H1 (cell line): Measurements from ENCODE around the gene ATG2B. TPM values are rescaled to one million over a fixed set of nuclear protein-coding genes. Genes with fewer than 3 reads are reported as not detected.

Experiments used
- CTCF ChIA-PET: fragments of 300-600 bp; sonication (Branson Sonifier 250); formaldehyde crosslinking; loops from one replicate; lab custom pipeline; 2021; ENCODE audit not compliant: partially characterized antibody; lab: Charles Lee
- POLR2A ChIA-PET: fragments of 300-600 bp; sonication (Branson Sonifier 250); formaldehyde crosslinking; loops from one replicate; lab custom pipeline; 2021; ENCODE audit warnings: inconsistent platforms; ENCODE audit not compliant: partially characterized antibody; lab: Charles Lee
- DNase-seq, 2 experiments: peaks; one replicate each; pipeline versions ENCODE4 v3.0.0 to v3.0.0-alpha.2; 2010 to 2022; ENCODE audit warnings: low spot score in 2 of 2, low read depth in 1 of 2, mixed read lengths in 1 of 2
- FAIRE-seq: peaks from 2 replicates; lab custom pipeline; 2011; peaks lifted over from hg19 to GRCh38; lab: Jason Lieb, UNC
- H2AFZ ChIP-seq: 2 replicates; pipeline ENCODE4 v1.8.1; 2012; ENCODE audit warnings: low read length, inconsistent platforms
- H2AK5ac ChIP-seq: 2 replicates; pipeline ENCODE4 v1.6.1; 2013; ENCODE audit warnings: low read depth, low read length
- H2BK120ac ChIP-seq: replicated peaks from 2 replicates; pipeline ENCODE3; 2013; ENCODE audit warnings: low read depth, low read length, inconsistent platforms
- H2BK12ac ChIP-seq: 2 replicates; pipeline ENCODE4 v1.6.1; 2013; ENCODE audit warnings: low read depth, low read length
- H2BK15ac ChIP-seq: 2 replicates; pipeline ENCODE4 v1.6.1; 2013; ENCODE audit warnings: low read length
- H2BK20ac ChIP-seq: 2 replicates; pipeline ENCODE4 v1.6.1; 2013; ENCODE audit warnings: low read length
- H2BK5ac ChIP-seq: 2 replicates; pipeline ENCODE4 v1.6.1; 2013; ENCODE audit warnings: low read depth, low read length
- H3K14ac ChIP-seq: 2 replicates; pipeline ENCODE4 v1.6.1; 2013; ENCODE audit warnings: inconsistent platforms; ENCODE audit not compliant: insufficient read length
- H3K18ac ChIP-seq: 2 replicates; pipeline ENCODE4 v1.6.1; 2013; ENCODE audit warnings: low read length; ENCODE audit errors: extremely low read depth
- H3K23ac ChIP-seq: 2 replicates; pipeline ENCODE4 v1.6.1; 2013; ENCODE audit warnings: inconsistent platforms; ENCODE audit not compliant: insufficient read length
- H3K23me2 ChIP-seq: 2 replicates; pipeline ENCODE4 v1.6.1; 2013; ENCODE audit warnings: low read depth, low read length
- H3K27ac ChIP-seq: 2 replicates; pipeline ENCODE4 v1.6.1; 2011; ENCODE audit warnings: low read depth, low read length, inconsistent platforms
- H3K27me3 ChIP-seq, 4 experiments: replicated peaks in 1 of 4; 1 replicate in 1 of 4; 2 replicates in 3 of 4; pipeline versions ENCODE4 v1.6.1 to v1.8.1; 2011 to 2013; ENCODE audit warnings: low read length in 3 of 4, mild to moderate bottlenecking in 3 of 4, inconsistent platforms in 2 of 4, mixed read lengths in 2 of 4, moderate library complexity in 1 of 4; ENCODE audit not compliant: control insufficient read depth in 3 of 4, insufficient read depth in 3 of 4; ENCODE audit errors: extremely low read depth in 1 of 4
- H3K36me3 ChIP-seq, 4 experiments: 2 replicates each; pipeline versions ENCODE4 v1.6.1 to v1.8.1; 2011 to 2013; ENCODE audit warnings: mild to moderate bottlenecking in 4 of 4, low read length in 3 of 4, moderate library complexity in 2 of 4, control low read depth in 1 of 4, inconsistent platforms in 1 of 4; ENCODE audit not compliant: insufficient read depth in 4 of 4, control insufficient read depth in 2 of 4
- H3K4ac ChIP-seq: replicated peaks from 2 replicates; pipeline ENCODE3; 2013; ENCODE audit warnings: low read length, low read depth, mixed read lengths, inconsistent platforms; ENCODE audit not compliant: insufficient read length
- H3K4me1 ChIP-seq, 4 experiments: replicated peaks in 1 of 4; 1 replicate in 1 of 4; 2 replicates in 3 of 4; pipeline versions ENCODE4 v1.6.1 to v1.8.1; 2011 to 2013; ENCODE audit warnings: low read length in 3 of 4, inconsistent platforms in 2 of 4, mixed read lengths in 1 of 4; ENCODE audit not compliant: insufficient read depth in 4 of 4, control insufficient read depth in 3 of 4
- H3K4me2 ChIP-seq, 2 experiments: 2 replicates each; pipeline versions ENCODE4 v1.6.1 to v1.8.1; 2011 to 2013; ENCODE audit warnings: low read depth in 2 of 2, low read length in 2 of 2, control low read depth in 1 of 2, inconsistent platforms in 1 of 2, mild to moderate bottlenecking in 1 of 2; ENCODE audit not compliant: insufficient read depth in 1 of 2
- H3K4me3 ChIP-seq, 4 experiments: fragments of 200-600, 300-600 bp in 1 of 4; sonication (generic), shearing (Covaris generic), sonication (Bioruptor Twin) in 1 of 4; 2 replicates each; pipeline versions ENCODE4 v1.5.1 to v1.8.1; 2011 to 2016; ENCODE audit warnings: low read length in 4 of 4, low read depth in 3 of 4, control low read depth in 2 of 4, inconsistent platforms in 2 of 4, mild to moderate bottlenecking in 2 of 4, mixed read lengths in 1 of 4, moderate library complexity in 1 of 4; ENCODE audit not compliant: insufficient read depth in 2 of 4; ENCODE audit errors: extremely low read depth in 1 of 4
- H3K56ac ChIP-seq: replicated peaks from 2 replicates; pipeline ENCODE3; 2013; ENCODE audit warnings: low read depth, mild to moderate bottlenecking, mixed read lengths, low read length, inconsistent platforms; ENCODE audit not compliant: insufficient read length
- H3K79me1 ChIP-seq: 2 replicates; pipeline ENCODE4 v1.6.1; 2013; ENCODE audit warnings: low read depth, low read length, control low read depth
- H3K79me2 ChIP-seq, 2 experiments: 2 replicates each; pipeline versions ENCODE4 v1.6.1 to v1.8.1; 2012 to 2013; ENCODE audit warnings: low read length in 2 of 2, mild to moderate bottlenecking in 2 of 2, inconsistent platforms in 1 of 2; ENCODE audit not compliant: insufficient read depth in 2 of 2, control insufficient read depth in 1 of 2
- H3K9ac ChIP-seq, 4 experiments: replicated peaks in 1 of 4; 1 replicate in 1 of 4; 2 replicates in 3 of 4; pipeline versions ENCODE4 v1.6.1 to v1.8.1; 2011 to 2013; ENCODE audit warnings: low read depth in 3 of 4, low read length in 3 of 4, control low read depth in 2 of 4, mild to moderate bottlenecking in 2 of 4, moderate library complexity in 2 of 4, inconsistent platforms in 1 of 4; ENCODE audit errors: extremely low read depth in 1 of 4
- H3K9me3 ChIP-seq, 2 experiments: 2 replicates each; pipeline versions ENCODE4 v1.6.1 to v1.8.1; 2012 to 2013; ENCODE audit warnings: mild to moderate bottlenecking in 2 of 2, moderate library complexity in 2 of 2, control low read depth in 1 of 2, inconsistent platforms in 1 of 2, low read depth in 1 of 2, low read length in 1 of 2, mixed read lengths in 1 of 2; ENCODE audit not compliant: insufficient read depth in 2 of 2
- H4K20me1 ChIP-seq, 2 experiments: replicated peaks in 1 of 2; 2 replicates each; pipeline versions ENCODE3 to v1.8.1; 2011 to 2013; ENCODE audit warnings: inconsistent platforms in 2 of 2, low read length in 2 of 2, mild to moderate bottlenecking in 1 of 2; ENCODE audit not compliant: insufficient read depth in 2 of 2, control insufficient read depth in 1 of 2
- H4K5ac ChIP-seq: 2 replicates; pipeline ENCODE4 v1.6.1; 2013; ENCODE audit warnings: low read length, low read depth, mixed read lengths, inconsistent platforms; ENCODE audit not compliant: insufficient read length
- H4K8ac ChIP-seq: 2 replicates; pipeline ENCODE4 v1.8.0; 2013; ENCODE audit warnings: mild to moderate bottlenecking, moderate library complexity, low read length, inconsistent platforms; ENCODE audit not compliant: insufficient read depth; ENCODE audit errors: extremely low read depth
- H4K91ac ChIP-seq: replicated peaks from 2 replicates; pipeline ENCODE3; 2013; ENCODE audit warnings: low read length, mixed read lengths, inconsistent platforms; ENCODE audit not compliant: insufficient read length
- CBX8 ChIP-seq: fragments of 300-800, 300-1000 bp; sonication (generic); IDR thresholded peaks from 2 replicates; pipeline ENCODE4 v1.7.1; 2016; ENCODE audit warnings: low read depth, low read length, borderline replicate concordance
- POLR2AphosphoS5 ChIP-seq: IDR thresholded peaks from 2 replicates; pipeline ENCODE4 v1.6.1; 2011; ENCODE audit warnings: low read depth, low read length
- SIN3A ChIP-seq, 2 experiments: IDR thresholded peaks in 1 of 2; conservative IDR thresholded peaks in 1 of 2; 2 replicates each; pipeline ENCODE4 v1.6.1; 2011 to 2012; ENCODE audit warnings: low read length in 2 of 2, improper control_type of control experiment in 1 of 2, low read depth in 1 of 2, mild to moderate bottlenecking in 1 of 2
- TAF7 ChIP-seq: optimal IDR thresholded peaks from 2 replicates; pipeline ENCODE3; 2011; ENCODE audit warnings: low read depth, mild to moderate bottlenecking, inconsistent platforms, low read length, moderate library complexity, borderline replicate concordance
- WGBS, 2 experiments: shearing (Covaris generic) in 1 of 2; methylation state at CpG; one replicate each; pipeline versions ENCODE4 v1.1.6 to v1.1.7; 2013 to 2015; ENCODE audit warnings: low lambda C conversion rate in 2 of 2, mixed read lengths in 2 of 2, inconsistent platforms in 1 of 2, low coverage in 1 of 2, missing lambda C conversion rate in 1 of 2; ENCODE audit not compliant: insufficient replicate concordance in 2 of 2, insufficient coverage in 1 of 2, insufficient read length in 1 of 2; ENCODE audit errors: extremely low coverage in 1 of 2, missing lambda C conversion rate in 1 of 2; 5-methylcytosine and 5-hydroxymethylcytosine counted together
- polyA plus RNA-seq, 7 experiments: library from polyadenylated mRNA; depleted of rRNA in 3 of 7; stranded (reverse) in 5 of 7; unstranded in 2 of 7; fragments of >200 nt in 5 of 7; fragments of 200-250 nt in 2 of 7; gene quantifications; 1 replicate in 5 of 7; 2 replicates in 1 of 7; 4 replicates in 1 of 7; pipeline versions ENCODE4 v1.2.1 to v1.2.3, GENCODE V29; 2011 to 2013; ENCODE audit warnings: missing spikeins in 2 of 7, mixed read lengths in 2 of 7
- total RNA-seq: library from RNA; stranded (reverse); fragmentation: NEBNext Ultra II Directional; extraction: Animal tissue kit (Norgen Biotek cat#: 25700); gene quantifications from 2 replicates; pipeline ENCODE4 v1.2.1, GENCODE V29; 2021

Gene ATG2B
- total and polyA plus RNA-seq, 2 of the 8 experiments (the other 6 are each of a cell fraction or from before 2014, with no cell fraction given) = 4.6 to 14.4 TPM

DNA sequence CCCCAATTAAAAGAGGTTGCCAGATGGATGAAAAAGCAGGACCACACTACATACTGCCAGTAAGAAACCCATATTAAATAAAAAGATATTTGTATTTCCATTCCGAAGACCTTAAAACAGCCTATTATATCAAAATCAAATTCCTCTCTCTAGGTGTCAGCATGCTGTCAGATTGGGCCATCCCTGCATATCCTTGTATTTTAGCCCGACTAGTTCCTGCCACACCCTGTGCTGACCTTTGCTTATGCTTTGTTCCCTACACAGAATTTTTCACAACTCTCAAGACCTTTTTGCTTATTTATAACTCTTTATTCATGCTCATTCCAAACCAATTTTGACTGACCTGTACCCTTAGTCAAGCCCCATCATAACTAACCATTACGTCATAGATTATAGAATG lies 13.0 kb upstream of the ATG2B start:
- no peak overlapping the region for H4K8ac ChIP-seq
- H3K4me1 ChIP-seq = peaks cover 0 to 7% (median 0%) of the 10 kb centered on the region in 4 experiments; a peak in 2 of 7 replicates
- H3K79me2 ChIP-seq = peaks cover 0 to 21% of the 10 kb centered on the region in 2 experiments; a peak in 3 of 4 replicates
- no peak overlapping the region for H2BK120ac ChIP-seq
- no peak overlapping the region for H3K4me3 ChIP-seq
- TF ChIP-seq SIN3A (conservative IDR thresholded peaks at IDR 0.05 in 1 of 2, IDR thresholded peaks at IDR 0.05 in 1 of 2; ENCODE audit: low read depth in 1 of 2, low read length in 2 of 2) = no peak
- no peak for TF ChIP-seq POLR2AphosphoS5
- TF ChIP-seq CBX8 = no peak
- TF ChIP-seq TAF7 = no peak
- H2BK15ac ChIP-seq = no peak overlapping the region
- no peak overlapping the region for H4K5ac ChIP-seq
- H2AFZ ChIP-seq = no peak overlapping the region
- no peak overlapping the region for H3K14ac ChIP-seq
- FAIRE-seq (no peak), DNase-seq (no peak)
- WGBS, 2 experiments = 87% methylated on average over 3 of the region's 3 CpGs; no CpG with 5 or more reads in 1 of the 2 experiments
- H3K56ac ChIP-seq = no peak overlapping the region
- no peaks in the 10 kb centered on the region for H3K27me3 ChIP-seq
- no peak overlapping the region for H2BK5ac ChIP-seq
- no peaks in the 10 kb centered on the region for H3K9me3 ChIP-seq
- no peak overlapping the region for H4K91ac ChIP-seq
- no peak overlapping the region for H3K4ac ChIP-seq
- CTCF ChIA-PET = no interaction called here
- H3K36me3 ChIP-seq = no peaks in the 10 kb centered on the region; a peak in 1 of 8 replicates
- H2BK12ac ChIP-seq = no peak overlapping the region
- no peak overlapping the region for H3K18ac ChIP-seq
- POLR2A ChIA-PET = no interaction called here
- H3K4me2 ChIP-seq = no peak overlapping the region
- H3K23ac ChIP-seq = no peak overlapping the region
- H2BK20ac ChIP-seq = no peak overlapping the region
- H3K27ac ChIP-seq = no peak overlapping the region
- H2AK5ac ChIP-seq = no peak overlapping the region
- no peaks in the 10 kb centered on the region for H3K23me2 ChIP-seq
- H3K9ac ChIP-seq = no peak overlapping the region
- peaks cover 0 to 3% of the 10 kb centered on the region in 2 experiments for H4K20me1 ChIP-seq
- no peaks in the 10 kb centered on the region for H3K79me1 ChIP-seq
